ENCODE results near the gene ZNF862. TPM values are rescaled to one million over a fixed set of nuclear protein-coding genes. Genes with fewer than 3 reads are reported as not detected.
A peak's percentile ranks its signal among the peaks of the same experiment; 100 is the strongest.

The ZNF862 gene
- total RNA-seq, 2 donors from 2014 or later: 8.3 to 15.6 TPM

DNA sequence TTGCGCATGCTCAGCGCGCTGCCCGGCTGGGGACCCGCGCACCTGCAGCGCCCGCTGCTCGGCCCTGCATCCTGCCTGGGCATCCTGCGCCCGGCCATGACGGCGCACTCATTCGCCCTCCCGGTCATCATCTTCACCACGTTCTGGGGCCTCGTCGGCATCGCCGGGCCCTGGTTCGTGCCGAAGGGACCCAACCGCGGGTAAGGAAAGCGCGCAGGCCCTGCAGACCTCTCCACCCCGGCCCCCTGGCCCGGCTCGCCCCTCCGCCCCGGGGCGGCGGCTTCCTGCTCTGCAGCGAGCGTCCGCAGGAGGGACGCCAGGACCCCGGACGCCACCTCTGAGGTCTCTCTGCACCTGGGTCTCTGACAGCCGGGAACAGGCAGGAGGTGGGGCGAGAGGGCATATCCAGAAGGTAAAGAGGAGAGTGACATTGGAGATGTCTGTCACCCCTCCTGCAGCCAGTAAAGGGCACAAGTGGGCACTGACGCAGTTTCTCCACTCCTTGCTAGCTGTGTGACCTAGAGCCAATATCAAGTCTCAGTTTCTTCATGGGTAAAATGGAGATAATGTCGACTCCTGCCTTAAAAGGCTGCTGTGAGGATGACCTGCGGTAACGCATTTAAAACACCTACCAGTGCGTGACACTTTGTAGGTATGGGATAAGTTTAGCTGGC lies 35.9 kb downstream of the ZNF862 start:
- H3K36me3 ChIP-seq (ENCODE audit: control insufficient read depth, insufficient read depth, low read length): no peaks in the 10 kb centered on the region
- peaks cover 8% of the 10 kb centered on the region for H3K4me1 ChIP-seq (ENCODE audit: control insufficient read depth, insufficient read depth, low read length)
- 2 to 9% methylated on average over 16 to 46 of the region's 46 CpGs for WGBS, 2 experiments (ENCODE audit: insufficient coverage in 1 of 2, insufficient read length in 1 of 2)
- no peak overlapping the region for H3K9ac ChIP-seq (ENCODE audit: extremely low read depth, low read length, poor library complexity, severe bottlenecking)
- peaks cover 17% of the 10 kb centered on the region for H3K4me1 Mint-ChIP-seq
- peaks cover 17% of the 10 kb centered on the region for H3K27me3 ChIP-seq (ENCODE audit: control insufficient read depth, insufficient read depth, low read length, poor library complexity, severe bottlenecking)
- no peaks in the 10 kb centered on the region for H3K9me3 ChIP-seq (ENCODE audit: control insufficient read depth, low read length)
- TF ChIP-seq CTCF (conservative IDR thresholded peaks at IDR 0.05): no peak
- H3K27me3 Mint-ChIP-seq (ENCODE audit: insufficient read depth): peaks cover 29% of the 10 kb centered on the region
- no peaks in the 10 kb centered on the region for H3K9me3 Mint-ChIP-seq
- no peak overlapping the region for H3K27ac ChIP-seq (ENCODE audit: low read depth, low read length)
- peak overlapping the region; percentile 83 for H3K4me3 ChIP-seq (ENCODE audit: low read length)
- H3K27ac Mint-ChIP-seq: no peak overlapping the region
- no peak for DNase-seq
- H3K4me3 Mint-ChIP-seq: peak overlapping the region; percentile 66
- H3K36me3 Mint-ChIP-seq (ENCODE audit: low read depth): no peaks in the 10 kb centered on the region

DNA sequence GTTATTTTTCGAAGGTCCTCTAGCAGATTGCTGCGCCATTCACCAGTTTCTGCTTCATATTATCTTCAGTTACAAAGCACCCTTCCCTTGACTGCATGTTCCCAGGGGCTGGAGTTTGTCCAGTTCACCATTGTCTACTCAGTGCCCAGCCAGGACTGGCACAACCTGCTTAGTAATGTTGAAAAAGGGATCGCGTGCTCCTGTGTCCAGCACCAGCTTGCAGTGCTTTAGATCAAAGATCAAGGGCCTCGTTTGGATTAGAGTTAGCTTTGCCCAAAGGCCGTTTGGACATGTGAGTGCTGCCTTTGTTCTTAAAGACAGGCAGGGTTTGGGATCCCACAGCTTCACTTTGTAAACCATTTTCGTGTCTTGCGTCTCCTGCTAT lies 36.5 kb downstream of the ZNF862 start:
- H3K27me3 Mint-ChIP-seq (ENCODE audit: insufficient read depth): peaks cover 27% of the 10 kb centered on the region
- Histone ChIP-seq H3K9ac (ENCODE audit: extremely low read depth, low read length, poor library complexity, severe bottlenecking) (no peak overlapping the region), H3K9me3 (ENCODE audit: control insufficient read depth, low read length) (no peaks in the 10 kb centered on the region), H3K36me3 (ENCODE audit: control insufficient read depth, insufficient read depth, low read length) (no peaks in the 10 kb centered on the region), H3K4me1 (ENCODE audit: control insufficient read depth, insufficient read depth, low read length) (peaks cover 8% of the 10 kb centered on the region), H3K4me3 (ENCODE audit: low read length) (peak overlapping the region; percentile 83), H3K27me3 (ENCODE audit: control insufficient read depth, insufficient read depth, low read length, poor library complexity, severe bottlenecking) (peaks cover 17% of the 10 kb centered on the region), H3K27ac (ENCODE audit: low read depth, low read length) (no peak overlapping the region)
- H3K27ac Mint-ChIP-seq: no peak overlapping the region
- H3K9me3 Mint-ChIP-seq: no peaks in the 10 kb centered on the region
- H3K4me1 Mint-ChIP-seq: peaks cover 17% of the 10 kb centered on the region
- peak overlapping the region; percentile 66 for H3K4me3 Mint-ChIP-seq
- TF ChIP-seq CTCF (conservative IDR thresholded peaks at IDR 0.05): no peak
- WGBS, 2 experiments (ENCODE audit: insufficient coverage in 1 of 2, insufficient read length in 1 of 2): 81 to 82% methylated on average over 8 of the region's 8 CpGs
- H3K36me3 Mint-ChIP-seq (ENCODE audit: low read depth): no peaks in the 10 kb centered on the region
- no peak for DNase-seq

DNA sequence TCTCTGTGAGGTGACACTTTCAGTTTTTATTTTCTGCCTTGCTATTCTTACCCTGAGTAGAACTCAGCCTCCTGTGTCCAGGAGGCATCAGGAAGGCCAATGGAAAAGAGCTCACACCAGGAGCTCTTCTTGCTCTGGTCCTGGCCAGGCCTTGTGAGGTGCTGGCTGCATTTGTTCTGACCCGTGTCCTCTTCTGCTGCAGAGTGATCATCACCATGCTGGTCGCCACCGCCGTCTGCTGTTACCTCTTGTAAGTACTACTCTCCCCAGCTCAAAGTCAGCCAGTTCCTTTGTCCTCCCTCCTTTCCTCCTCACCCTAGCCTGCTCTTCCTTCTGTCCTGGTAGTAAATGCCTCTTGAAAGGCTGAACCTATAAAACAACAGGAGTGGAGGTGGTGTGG lies 37.2 kb downstream of the ZNF862 start:
- 88 to 96% methylated on average over 4 of the region's 4 CpGs for WGBS, 2 experiments (ENCODE audit: insufficient coverage in 1 of 2, insufficient read length in 1 of 2)
- Histone ChIP-seq H3K9ac (ENCODE audit: extremely low read depth, low read length, poor library complexity, severe bottlenecking) (no peak overlapping the region), H3K36me3 (ENCODE audit: control insufficient read depth, insufficient read depth, low read length) (no peaks in the 10 kb centered on the region), H3K4me3 (ENCODE audit: low read length) (no peak overlapping the region), H3K9me3 (ENCODE audit: control insufficient read depth, low read length) (no peaks in the 10 kb centered on the region), H3K4me1 (ENCODE audit: control insufficient read depth, insufficient read depth, low read length) (peaks cover 5% of the 10 kb centered on the region), H3K27me3 (ENCODE audit: control insufficient read depth, insufficient read depth, low read length, poor library complexity, severe bottlenecking) (peaks cover 17% of the 10 kb centered on the region), H3K27ac (ENCODE audit: low read depth, low read length) (no peak overlapping the region)
- Mint-ChIP-seq H3K27ac (no peak overlapping the region), H3K9me3 (no peaks in the 10 kb centered on the region), H3K4me1 (peaks cover 14% of the 10 kb centered on the region), H3K36me3 (ENCODE audit: low read depth) (no peaks in the 10 kb centered on the region), H3K27me3 (ENCODE audit: insufficient read depth) (peaks cover 24% of the 10 kb centered on the region), H3K4me3 (no peak overlapping the region)
- DNase-seq: no peak
- TF ChIP-seq CTCF (conservative IDR thresholded peaks at IDR 0.05): no peak

All from endodermal cell (in vitro differentiated cells).